ENCODE results near the gene SLC25A44. TPM values are rescaled to one million over a fixed set of nuclear protein-coding genes. Genes with fewer than 3 reads are reported as not detected.

The SLC25A44 gene
- total and polyA plus RNA-seq, 8 donors, result 14.3 to 29.1 (median 19.1) TPM

- intact Hi-C loops (cut with DNase I), result no loop called here
- Histone ChIP-seq H3K4me3 (no peak overlapping the region), H3K27me3 (peaks cover 0 to 25% of the 10 kb centered on the region in 2 donors), H3K4me1 (peaks cover 8 to 30% of the 10 kb centered on the region in 2 donors), H3K27ac (no peak overlapping the region), H3K36me3 (peaks cover 0 to 46% of the 10 kb centered on the region in 2 donors), H3K9me3 (no peaks in the 10 kb centered on the region)
- DNase-seq (peak in 1 of 4 donors; percentile 43), ATAC-seq (no peak)
- no peak for TF ChIP-seq CTCF (IDR thresholded peaks at IDR 0.05)
Observed at GRCh38 chr1:156242738-156243137, 48.8 kb downstream of the SLC25A44 start.

- TF ChIP-seq CTCF (IDR thresholded peaks at IDR 0.05), result no peak
- H3K36me3 ChIP-seq, result peaks cover 0 to 37% of the 10 kb centered on the region in 2 donors
- H3K9me3 ChIP-seq, result no peaks in the 10 kb centered on the region
- H3K4me1 ChIP-seq, result peaks cover 8 to 32% of the 10 kb centered on the region in 2 donors
- ATAC-seq (no peak), DNase-seq (no peak)
- no peak overlapping the region for H3K27ac ChIP-seq
- no peak overlapping the region for H3K4me3 ChIP-seq
- intact Hi-C loops (cut with DNase I), result no loop called here
- H3K27me3 ChIP-seq, result peaks cover 0 to 25% of the 10 kb centered on the region in 2 donors
Observed at GRCh38 chr1:156244126-156244525, 50.2 kb downstream of the SLC25A44 start.

- peaks cover 0 to 37% of the 10 kb centered on the region in 2 donors for H3K36me3 ChIP-seq
- no peak for TF ChIP-seq CTCF (IDR thresholded peaks at IDR 0.05)
- DNase-seq, result no peak
- no peak for ATAC-seq
- H3K27me3 ChIP-seq, result peaks cover 0 to 25% of the 10 kb centered on the region in 2 donors
- H3K9me3 ChIP-seq, result no peaks in the 10 kb centered on the region
- H3K4me1 ChIP-seq, result peaks cover 8 to 32% of the 10 kb centered on the region in 2 donors
- no peak overlapping the region for H3K27ac ChIP-seq
- intact Hi-C loops (cut with DNase I), result no loop called here
- H3K4me3 ChIP-seq, result no peak overlapping the region
Observed at GRCh38 chr1:156244712-156245111, 50.8 kb downstream of the SLC25A44 start.

- peaks cover 0 to 37% of the 10 kb centered on the region in 2 donors for H3K36me3 ChIP-seq
- DNase-seq (peak in 2 of 4 donors; percentile 27 to 85), ATAC-seq (peak; percentile 22)
- intact Hi-C loops (cut with DNase I), result no loop called here
- H3K4me1 ChIP-seq, result peaks cover 8 to 32% of the 10 kb centered on the region in 2 donors
- peak overlapping the region; percentile 7 to 13 for H3K4me3 ChIP-seq
- TF ChIP-seq CTCF (IDR thresholded peaks at IDR 0.05), result no peak
- H3K27me3 ChIP-seq, result peaks cover 0 to 25% of the 10 kb centered on the region in 2 donors
- no peak overlapping the region for H3K27ac ChIP-seq
- H3K9me3 ChIP-seq, result no peaks in the 10 kb centered on the region
Observed at GRCh38 chr1:156245451-156246232, 51.7 kb downstream of the SLC25A44 start.

- DNase-seq (no peak), ATAC-seq (no peak)
- Histone ChIP-seq H3K27me3 (peaks cover 0 to 25% of the 10 kb centered on the region in 2 donors), H3K27ac (no peak overlapping the region), H3K9me3 (no peaks in the 10 kb centered on the region), H3K36me3 (peaks cover 0 to 37% of the 10 kb centered on the region in 2 donors), H3K4me3 (no peak overlapping the region), H3K4me1 (peaks cover 8 to 32% of the 10 kb centered on the region in 2 donors)
- intact Hi-C loops (cut with DNase I), result no loop called here
- no peak for TF ChIP-seq CTCF (IDR thresholded peaks at IDR 0.05)
Observed at GRCh38 chr1:156246241-156246780, 52.4 kb downstream of the SLC25A44 start.
